GM19438 (cell line): ENCODE results near the gene TMEM41B.
A peak's percentile ranks its signal among the peaks of the same experiment; 100 is the strongest.
"Not testable (repeated sequence)": the region's sequence is repeated elsewhere in the genome, so short reads cannot be mapped to it uniquely, and the experiment has no call there.

Source experiments
- ATAC-seq: cut with Tn5 transposase; IDR thresholded peaks from one replicate; pipeline ENCODE4 v1.9.1; 2021; ENCODE audit warnings: low read depth; ENCODE audit not compliant: unreplicated experiment

TMEM41B gene

GRCh38 chr11:9314291-9315077 lies at the start of gene TMEM41B:
TSS of gene TMEM41B (minus strand) at chr11:9314593. CDS start at chr11:9314441, 152 bp downstream.
- peak; percentile 98 for ATAC-seq

GRCh38 chr11:9362393-9362863 lies 48.0 kb upstream of the TMEM41B start:
- ATAC-seq, result no peak

GRCh38 chr11:9360862-9361622 lies 46.6 kb upstream of the TMEM41B start:
- ATAC-seq, result not testable (repeated sequence)

GRCh38 chr11:9357041-9357440 lies 42.6 kb upstream of the TMEM41B start:
- no peak for ATAC-seq

- ATAC-seq, result no peak
These were observed 37.0 kb upstream of the TMEM41B start for GRCh38 chr11:9351321-9351881.

- not testable (repeated sequence) for ATAC-seq
These were observed 33.4 kb upstream of the TMEM41B start for GRCh38 chr11:9347779-9348178.

- no peak for ATAC-seq
These were observed 32.7 kb upstream of the TMEM41B start for GRCh38 chr11:9347100-9347499.

- ATAC-seq, result no peak
These were observed 29.8 kb upstream of the TMEM41B start for GRCh38 chr11:9344061-9344680.

- no peak for ATAC-seq
These were observed 27.3 kb upstream of the TMEM41B start for GRCh38 chr11:9341638-9342178.

GRCh38 chr11:9332655-9333054 lies 18.3 kb upstream of the TMEM41B start:
- no peak for ATAC-seq

- ATAC-seq, result no peak
These were observed 16.3 kb upstream of the TMEM41B start for GRCh38 chr11:9330387-9331384.

GRCh38 chr11:9320047-9320446 lies 5.7 kb upstream of the TMEM41B start:
- no peak for ATAC-seq

GRCh38 chr11:9319377-9320001 lies 5.1 kb upstream of the TMEM41B start:
- ATAC-seq, result not testable (repeated sequence)

GRCh38 chr11:9318442-9319376 lies 4.3 kb upstream of the TMEM41B start:
- not testable (repeated sequence) for ATAC-seq

- ATAC-seq, result no peak
These were observed 1.9 kb upstream of the TMEM41B start for GRCh38 chr11:9316334-9316733.

- ATAC-seq, result no peak
These were observed 790 bp upstream of the TMEM41B start for GRCh38 chr11:9315078-9315688.

- peak; percentile 3 for ATAC-seq
These were observed 624 bp downstream of the TMEM41B start for GRCh38 chr11:9313648-9314290.
